ENCODE results near the gene MPRIP.

- TF ChIP-seq CTCF (IDR thresholded peaks at IDR 0.05) (no peak), POLR2A (IDR thresholded peaks at IDR 0.05) (no peak)
Observed at GRCh38 chr17:17168401-17168800, 126.1 kb downstream of the MPRIP start.

Measured in body of pancreas (tissue), 4 donors.